GM21723 (cell line): ENCODE results near the gene MAP7D3.
A peak's percentile ranks its signal among the peaks of the same experiment; 100 is the strongest.
"Not testable (repeated sequence)": the region's sequence is repeated elsewhere in the genome, so short reads cannot be mapped to it uniquely, and the experiment has no call there.

Experiments
- ATAC-seq: cut with Tn5 transposase; IDR thresholded peaks from one replicate; pipeline ENCODE4 v1.9.1; 2021; ENCODE audit warnings: mild to moderate bottlenecking, moderate library complexity; ENCODE audit not compliant: unreplicated experiment

MAP7D3 gene, protein sequence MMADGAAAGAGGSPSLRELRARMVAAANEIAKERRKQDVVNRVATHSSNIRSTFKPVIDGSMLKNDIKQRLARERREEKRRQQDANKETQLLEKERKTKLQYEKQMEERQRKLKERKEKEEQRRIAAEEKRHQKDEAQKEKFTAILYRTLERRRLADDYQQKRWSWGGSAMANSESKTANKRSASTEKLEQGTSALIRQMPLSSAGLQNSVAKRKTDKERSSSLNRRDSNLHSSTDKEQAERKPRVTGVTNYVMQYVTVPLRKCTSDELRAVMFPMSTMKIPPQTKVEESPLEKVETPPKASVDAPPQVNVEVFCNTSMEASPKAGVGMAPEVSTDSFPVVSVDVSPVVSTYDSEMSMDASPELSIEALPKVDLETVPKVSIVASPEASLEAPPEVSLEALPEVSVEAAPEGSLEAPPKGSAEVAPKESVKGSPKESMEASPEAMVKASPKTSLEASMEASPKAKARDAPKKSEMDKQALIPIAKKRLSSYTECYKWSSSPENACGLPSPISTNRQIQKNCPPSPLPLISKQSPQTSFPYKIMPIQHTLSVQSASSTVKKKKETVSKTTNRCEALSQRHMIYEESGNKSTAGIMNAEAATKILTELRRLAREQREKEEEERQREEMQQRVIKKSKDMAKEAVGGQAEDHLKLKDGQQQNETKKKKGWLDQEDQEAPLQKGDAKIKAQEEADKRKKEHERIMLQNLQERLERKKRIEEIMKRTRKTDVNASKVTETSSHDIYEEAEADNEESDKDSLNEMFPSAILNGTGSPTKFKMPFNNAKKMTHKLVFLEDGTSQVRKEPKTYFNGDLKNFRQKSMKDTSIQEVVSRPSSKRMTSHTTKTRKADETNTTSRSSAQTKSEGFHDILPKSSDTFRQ

DNA sequence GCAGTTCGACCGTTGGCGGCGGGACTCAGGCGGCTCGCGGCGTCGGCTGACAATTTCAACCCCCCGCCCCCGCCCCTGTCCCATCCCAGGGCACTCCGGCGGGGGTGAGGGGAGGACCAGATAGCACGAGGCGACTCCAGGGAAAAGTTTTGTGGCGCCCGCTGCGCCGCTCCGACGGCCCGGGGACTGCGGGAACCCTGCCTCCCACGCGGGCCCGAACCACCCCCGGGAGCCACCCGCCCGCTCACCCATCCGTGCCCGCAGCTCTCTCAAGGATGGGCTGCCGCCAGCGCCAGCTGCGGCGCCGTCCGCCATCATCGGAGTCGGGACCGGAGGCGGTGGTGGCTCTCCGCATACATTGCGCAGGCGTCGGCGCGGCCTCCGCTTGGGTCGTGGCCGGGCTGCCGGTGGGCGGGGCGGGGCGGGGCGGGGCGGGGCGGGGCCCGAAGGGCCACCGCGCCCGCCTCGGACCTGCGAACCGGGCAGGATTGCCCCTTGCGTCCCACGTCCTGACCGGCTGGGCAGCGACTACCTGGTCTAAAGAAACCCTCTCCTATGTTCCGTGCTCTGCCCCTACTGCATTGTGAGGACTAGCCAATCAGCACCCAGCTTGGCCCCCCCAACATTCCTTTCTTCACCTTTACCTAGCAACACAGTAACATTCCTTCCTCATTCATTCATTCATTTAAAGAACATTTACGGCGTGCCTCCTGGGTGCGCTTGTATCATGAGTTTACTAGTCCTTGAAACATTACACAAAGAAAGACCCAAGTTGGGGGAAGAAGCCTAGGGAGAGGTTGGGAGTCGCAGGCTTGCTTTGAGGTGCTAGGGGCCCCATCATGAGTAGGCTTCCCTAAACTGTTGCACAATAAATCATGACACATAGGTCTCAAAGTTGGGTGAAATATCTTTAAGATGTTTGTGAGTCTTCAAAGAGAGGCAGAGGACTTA, at the start of gene MAP7D3:
TSS of gene MAP7D3 (minus strand) at position 360 of the 951 bp plus-strand sequence. CDS start at position 318, 42 bp downstream.
- ATAC-seq: peak; percentile 86

DNA sequence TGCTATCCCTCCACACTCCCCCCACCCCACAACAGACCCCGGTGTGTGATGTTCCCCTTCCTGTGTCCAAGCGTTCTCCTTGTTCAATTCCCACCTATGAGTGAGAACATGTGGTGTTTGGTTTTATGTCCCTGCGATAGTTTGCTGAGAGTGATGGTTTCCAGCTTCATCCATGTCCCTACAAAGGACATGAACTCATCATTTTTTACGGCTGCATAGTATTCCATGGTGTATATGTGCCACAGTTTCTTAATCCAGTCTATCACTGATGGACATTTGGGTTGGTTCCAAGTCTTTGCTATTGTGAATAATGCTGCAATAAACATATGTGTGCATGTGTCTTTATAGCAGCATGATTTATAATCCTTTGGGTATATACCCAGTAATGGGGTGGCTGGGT, 49.5 kb upstream of the MAP7D3 start, which contains the start of gene ADGRG4:
TSS of gene ADGRG4 (plus strand) at position 243 of the 400 bp plus-strand sequence. CDS start 7,815 bp downstream, outside the sequence.
- not testable (repeated sequence) for ATAC-seq

DNA sequence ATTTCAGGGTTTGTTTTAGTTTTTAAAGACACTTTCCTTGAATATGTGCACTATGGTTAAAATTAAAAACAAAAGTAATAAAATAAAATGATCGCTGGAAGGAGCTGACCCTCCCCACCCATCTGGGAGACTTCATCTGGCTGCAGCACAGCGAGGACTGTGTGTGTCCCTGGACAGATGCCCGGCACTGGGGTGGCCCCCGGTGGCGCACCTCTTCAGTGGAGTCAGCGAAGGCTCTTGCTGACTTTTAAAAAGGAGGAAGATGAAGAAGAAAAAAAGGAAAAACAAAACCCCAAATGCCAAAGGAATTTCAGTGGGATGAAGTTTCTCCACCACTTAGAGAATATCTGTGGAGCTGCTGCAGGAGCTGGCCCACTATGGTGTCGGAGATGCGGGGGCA, 44.2 kb upstream of the MAP7D3 start:
- ATAC-seq: no peak

DNA sequence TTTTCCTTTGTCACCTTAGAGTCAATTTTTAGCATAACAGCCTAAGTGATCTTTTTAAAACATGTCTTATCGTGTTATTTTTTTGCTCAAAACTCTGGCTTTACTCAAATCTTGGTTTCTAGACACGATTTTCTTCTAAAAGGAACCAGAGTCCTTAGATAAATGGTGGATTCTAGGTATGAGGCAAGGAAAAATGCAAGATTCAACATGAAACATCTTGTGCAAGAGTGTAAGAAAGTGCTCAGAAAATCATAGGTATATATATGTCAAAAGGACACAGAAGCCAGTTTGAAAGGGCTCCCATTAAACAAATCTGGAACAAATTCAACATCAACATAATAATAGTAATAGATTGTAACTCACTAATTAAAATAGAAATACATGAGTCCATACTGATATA, 41.5 kb upstream of the MAP7D3 start:
- no peak for ATAC-seq

DNA sequence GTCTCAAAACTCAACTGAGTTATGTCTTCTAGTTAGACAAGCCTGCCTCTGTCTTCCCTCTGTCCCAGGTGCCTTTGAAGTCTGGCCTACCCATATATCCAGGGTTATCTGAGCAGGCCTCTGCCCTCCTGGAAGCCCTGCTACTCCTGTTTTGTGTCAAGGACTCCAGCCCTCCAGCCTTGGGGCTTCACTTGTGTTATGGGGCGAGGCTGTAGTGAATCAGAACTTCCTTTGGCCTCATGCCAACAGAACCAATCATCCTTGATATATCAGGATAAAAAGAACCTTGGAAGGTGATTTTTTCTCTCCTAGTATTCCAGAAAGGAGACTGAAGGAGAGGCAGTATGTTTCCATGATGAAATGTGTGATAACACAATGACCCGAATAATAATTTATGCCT, 40.6 kb upstream of the MAP7D3 start:
- no peak for ATAC-seq

DNA sequence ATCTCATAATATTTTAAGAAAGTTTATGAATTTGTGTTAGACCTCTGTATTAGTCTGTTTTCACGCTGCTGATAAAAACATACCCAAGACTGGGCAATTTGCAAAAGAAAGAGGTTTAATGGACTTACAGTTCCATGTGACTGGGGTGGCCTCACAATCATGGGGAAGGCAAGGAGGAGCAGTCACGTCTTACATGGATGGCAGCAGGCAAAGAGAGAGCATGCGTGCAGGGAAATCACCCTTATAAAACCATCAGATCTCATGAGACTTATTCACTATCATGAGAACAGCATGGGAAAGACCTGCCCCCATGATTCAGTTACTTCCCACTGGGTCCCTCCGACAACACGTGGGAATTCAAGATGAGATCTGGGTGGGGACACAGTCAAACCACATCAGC, 35.2 kb upstream of the MAP7D3 start:
- ATAC-seq: not testable (repeated sequence)

DNA sequence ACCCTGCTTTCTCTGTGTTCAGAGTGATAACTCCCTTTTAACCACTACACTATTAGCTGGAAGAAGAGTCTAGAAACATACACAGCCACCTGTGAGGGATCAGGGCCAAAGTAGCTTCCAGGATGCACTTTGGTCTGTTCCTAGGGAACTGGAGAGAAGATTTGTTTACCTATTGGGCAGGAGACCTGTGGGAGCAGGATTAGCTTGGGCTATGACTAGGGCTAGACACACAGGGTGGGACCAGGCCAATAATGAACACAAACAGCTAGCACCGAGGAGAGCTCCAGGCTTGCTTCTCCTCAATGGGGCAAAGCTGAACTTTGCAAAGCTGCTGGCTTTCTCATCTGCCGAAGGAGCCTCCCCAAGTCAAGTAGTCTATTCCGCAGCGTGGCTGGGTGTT, 24.4 kb upstream of the MAP7D3 start:
- ATAC-seq: no peak

DNA sequence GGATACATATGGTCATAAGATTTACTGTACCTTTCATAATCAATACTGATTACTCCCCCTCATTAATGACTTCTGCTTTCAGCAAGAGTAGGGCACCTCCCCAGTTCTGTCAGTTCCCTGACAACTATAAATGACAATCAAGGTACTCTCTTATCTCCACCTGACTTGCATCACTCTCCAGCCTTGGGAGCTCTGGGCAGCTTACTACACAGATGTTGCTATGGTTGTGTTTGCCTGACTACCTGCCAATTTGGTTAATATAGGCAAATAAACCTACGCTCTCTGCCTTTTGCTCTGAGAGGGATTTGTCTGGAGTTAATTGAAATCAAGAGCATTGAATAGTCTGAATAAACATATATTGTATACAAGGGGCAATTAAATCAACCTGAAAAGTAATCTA, 22.8 kb upstream of the MAP7D3 start:
- ATAC-seq: no peak

DNA sequence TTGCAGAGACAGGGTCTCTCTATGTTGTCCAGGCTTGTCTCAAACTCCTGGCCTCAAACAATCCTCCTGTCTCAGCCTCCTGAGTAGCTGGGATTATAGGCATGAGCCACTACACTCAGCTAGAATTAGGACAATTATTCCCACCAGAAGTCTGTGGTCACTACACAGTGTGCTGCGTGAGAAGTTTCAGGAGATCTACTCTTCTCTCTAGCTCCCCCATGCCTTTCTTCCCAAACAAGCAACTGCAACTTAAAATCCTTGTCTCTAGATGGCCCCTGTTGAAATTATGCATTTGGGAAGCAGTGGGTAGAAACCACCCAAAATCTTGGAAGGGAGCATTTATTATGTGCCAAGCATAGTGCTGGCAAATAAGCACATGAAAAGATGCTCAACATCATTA, 21.1 kb upstream of the MAP7D3 start:
- ATAC-seq: no peak

DNA sequence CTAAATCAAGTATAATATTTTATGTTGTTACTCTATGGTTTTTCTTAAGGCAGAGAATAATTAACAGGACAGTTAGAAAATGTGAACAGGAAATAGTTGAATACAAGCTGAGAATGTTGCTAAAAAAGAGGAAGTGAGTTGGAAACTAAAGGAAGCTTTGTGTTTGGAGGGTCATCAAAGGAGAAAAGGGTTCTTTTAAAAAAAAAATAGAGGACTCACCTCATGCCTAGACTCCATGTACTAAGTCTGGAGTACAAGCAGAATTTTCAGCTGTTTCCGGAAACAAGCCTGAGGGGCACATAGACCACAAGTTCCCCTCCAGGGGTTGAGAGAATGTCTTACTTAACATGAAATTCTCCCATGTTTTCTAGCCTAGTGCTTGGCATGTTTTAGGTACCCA, 20.1 kb upstream of the MAP7D3 start:
- ATAC-seq: no peak

DNA sequence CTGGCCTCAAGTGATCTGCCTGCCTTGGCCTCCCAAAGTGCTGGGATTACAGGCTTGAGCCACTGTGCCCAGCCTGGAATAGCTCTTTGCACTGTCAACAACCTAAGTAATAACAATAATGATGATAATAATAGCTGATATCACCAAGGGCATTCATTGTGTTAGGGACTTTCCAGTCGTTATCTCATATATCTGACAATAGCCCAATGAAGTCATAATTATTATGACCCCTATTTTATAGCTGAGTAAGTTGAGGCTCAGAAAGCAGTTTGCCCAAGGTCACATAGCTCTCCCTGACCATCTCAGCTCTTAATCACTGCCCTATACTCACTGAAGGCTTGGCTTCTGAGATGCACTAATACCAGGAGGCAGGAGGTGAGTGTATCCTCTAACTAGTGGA, 18.7 kb upstream of the MAP7D3 start:
- no peak for ATAC-seq

DNA sequence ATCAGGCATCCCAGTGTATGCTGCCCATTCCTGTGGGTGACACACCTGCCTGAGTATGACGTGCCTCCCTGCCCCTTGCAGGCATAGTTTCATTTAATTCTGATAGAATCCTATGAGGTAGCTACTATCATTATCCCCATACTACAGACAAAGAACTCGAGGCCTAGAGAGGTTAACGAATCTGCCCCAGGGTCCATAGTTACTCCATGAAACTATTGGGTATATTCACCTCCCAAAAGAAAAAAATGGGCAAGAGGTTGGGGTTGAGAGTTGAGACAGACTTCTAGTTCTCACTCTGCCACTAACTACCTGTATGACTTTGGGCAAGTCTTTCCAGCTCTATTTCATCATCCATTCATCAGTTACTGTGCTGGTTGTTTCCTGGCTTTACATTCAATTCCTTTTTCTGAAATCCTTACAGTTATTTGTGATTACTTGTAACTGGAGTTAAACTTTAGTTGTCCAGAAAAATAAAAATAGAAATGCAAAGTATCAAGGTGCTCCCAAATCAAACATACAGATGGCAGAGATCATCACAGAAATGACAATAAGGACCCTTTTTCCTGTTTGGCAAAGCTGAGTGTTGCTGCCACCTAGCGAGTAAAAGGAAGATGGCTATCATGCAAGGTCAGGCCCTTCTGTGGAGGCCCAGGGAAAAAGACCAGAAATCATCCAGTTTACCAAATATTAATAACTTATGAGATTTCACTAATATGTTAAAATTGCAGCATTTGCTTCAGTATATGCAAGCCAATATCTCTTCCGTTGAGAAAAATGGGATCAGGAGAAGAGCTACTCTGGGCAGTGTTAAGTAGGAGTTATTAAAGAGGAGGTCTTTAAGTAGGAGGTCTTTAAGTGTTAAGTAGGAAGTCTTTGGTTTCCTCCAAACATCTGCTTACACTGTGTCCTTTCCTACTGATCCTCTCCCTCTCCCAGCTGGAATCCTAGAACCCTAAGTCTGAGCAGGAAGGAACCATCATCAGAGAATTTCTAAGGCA, 17.1 kb upstream of the MAP7D3 start:
- peak; percentile 87 for ATAC-seq

DNA sequence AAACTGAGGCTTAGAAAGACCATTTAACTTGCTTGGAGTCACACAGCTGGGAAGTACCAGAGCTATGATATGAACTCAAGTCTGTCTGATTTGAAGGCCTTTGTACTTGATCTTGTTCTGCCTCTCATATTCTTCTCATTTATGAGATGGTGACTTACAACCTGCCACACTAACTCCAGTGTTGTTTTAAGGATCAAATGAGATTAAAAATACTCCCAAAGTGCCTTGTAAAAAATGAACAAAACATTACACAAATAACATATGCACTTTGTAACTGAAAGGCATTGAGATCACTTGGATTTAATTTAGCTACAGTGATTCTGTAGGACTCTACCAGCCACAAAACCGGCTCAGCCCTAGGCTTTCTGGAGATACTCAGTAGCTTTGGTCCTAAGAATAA, 15.6 kb upstream of the MAP7D3 start:
- ATAC-seq: no peak

DNA sequence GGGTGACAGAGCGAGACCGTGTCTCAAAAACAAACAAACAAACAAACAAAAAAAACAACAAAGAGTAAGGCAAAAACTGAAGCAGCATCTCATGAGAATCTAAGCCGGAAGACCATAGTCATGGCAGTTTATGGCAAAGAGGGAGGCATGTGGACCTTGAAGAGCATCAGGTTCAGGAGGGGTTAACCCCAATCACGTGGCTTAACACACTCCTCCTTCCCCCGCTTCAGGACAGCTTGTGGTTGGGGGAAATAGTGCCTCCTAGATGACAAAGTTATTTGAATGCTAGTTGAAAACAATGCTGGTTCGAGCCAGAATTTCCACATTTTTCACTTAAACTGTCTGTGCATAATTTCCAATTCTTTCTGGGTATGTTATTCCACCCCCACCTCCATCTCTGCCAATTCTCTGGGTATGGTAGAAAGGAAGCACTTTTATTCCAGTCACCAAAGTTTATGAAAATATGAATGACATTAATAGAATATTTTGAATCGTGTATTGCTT, 11.7 kb upstream of the MAP7D3 start:
- no peak for ATAC-seq

DNA sequence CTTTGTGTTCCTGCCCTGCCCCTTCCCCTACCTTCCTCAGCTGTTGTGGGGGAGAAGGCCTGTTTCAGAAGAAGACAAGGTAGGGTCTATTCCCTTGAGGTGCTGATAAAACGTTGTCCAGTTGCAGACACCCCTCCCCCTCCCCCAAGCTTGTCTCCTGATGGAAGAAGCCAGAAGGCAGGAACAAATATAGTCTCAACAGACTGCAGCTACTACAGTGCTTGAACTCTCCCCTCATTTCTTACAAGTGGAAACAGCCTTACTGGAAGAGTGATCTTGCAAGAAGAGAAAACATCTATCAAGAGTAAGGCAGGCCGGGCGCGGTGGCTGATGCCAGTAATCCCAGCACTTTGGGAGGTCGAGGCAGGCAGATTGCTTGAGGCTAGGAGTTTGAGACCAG, 11.0 kb upstream of the MAP7D3 start:
- no peak for ATAC-seq

DNA sequence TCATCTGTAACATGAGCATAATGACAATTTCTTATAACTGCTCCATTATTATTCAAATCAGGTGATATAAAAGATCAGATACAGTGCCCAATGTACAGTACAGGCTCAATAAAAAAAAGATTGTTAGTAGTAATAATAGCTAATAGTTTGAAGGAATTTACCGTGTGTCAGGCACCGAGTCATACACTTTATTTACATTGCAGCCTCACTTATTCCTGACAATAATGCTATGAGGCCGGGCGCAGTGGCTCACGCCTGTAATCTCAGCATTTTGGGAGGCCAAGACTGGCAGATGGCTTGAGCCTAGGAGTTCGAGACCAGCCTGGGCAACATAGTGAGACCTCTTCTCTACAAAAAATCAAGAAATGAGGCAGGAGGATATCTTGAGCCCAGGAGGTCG, 10.1 kb upstream of the MAP7D3 start:
- ATAC-seq: no peak

DNA sequence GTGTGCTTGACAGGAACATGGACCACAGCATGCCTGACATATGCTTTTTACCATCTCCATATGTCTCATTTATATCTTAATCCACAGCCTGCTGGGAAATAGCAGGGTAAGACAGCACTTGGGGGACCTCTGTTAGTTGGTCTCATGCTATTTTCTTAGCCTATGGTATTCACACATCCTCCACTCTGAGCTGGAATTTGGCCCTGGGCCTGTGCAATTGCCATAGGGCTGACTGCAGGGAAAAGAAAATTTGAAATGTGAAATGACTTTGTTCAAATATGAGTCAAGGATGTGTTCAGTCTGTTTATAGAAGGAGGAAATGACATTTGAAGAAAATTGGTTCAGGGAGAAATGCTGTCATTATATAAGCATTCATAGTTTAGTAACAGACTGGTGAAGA, 9.6 kb upstream of the MAP7D3 start:
- no peak for ATAC-seq

DNA sequence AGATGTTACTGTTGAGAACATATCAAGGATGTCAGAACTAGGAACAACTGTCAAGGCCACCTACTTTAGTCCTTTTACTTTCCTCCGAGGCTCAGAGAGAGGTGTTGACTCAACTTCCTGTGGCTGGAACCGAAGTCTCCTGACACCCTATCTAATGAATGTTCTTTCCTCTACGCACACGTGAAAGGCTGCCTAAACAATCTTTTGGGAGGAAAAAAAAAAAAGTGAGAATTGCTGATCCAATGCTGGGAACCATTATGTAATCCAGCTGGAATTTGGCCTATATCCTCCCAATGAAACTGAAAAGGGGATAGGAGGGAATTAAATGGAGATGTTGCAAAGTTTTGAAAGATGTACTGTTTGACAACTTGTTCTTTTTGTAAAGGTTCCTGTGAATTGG, 8.3 kb upstream of the MAP7D3 start:
- ATAC-seq: no peak

DNA sequence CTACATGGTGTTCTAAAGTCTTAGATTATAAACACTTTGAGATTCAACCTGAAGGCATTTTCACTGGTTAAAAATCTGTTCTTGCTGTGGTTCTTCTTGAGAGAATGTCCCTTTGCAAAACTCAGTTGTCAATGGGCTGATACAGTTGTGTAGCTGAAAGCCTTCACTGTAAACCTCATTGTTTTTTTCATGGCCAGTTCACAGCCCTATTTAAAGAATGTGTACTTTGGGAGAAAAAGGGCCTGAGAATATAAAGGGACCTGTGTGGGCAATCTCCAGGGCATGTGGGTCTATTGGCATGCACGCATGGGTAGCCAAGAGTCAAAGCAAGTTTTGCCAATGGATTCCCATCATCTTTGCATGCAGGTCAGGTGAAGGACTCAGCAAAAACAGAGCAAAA, 7.8 kb upstream of the MAP7D3 start:
- no peak for ATAC-seq
